Measurements from ENCODE around the gene PRKG1. TPM values are rescaled to one million over a fixed set of nuclear protein-coding genes. Genes with fewer than 3 reads are reported as not detected.

PRKG1 gene
- total RNA-seq, 2 donors from 2014 or later = 1.3 to 2.7 TPM

- no peaks in the 10 kb centered on the region for H3K36me3 Mint-ChIP-seq (ENCODE audit: low read depth)
- 91 to 100% methylated on average over 1 to 4 of the region's 4 CpGs for WGBS, 2 experiments (ENCODE audit: insufficient coverage in 1 of 2, insufficient read length in 1 of 2)
- Histone ChIP-seq H3K4me1 (ENCODE audit: control insufficient read depth, insufficient read depth, low read length) (no peaks in the 10 kb centered on the region), H3K9ac (ENCODE audit: extremely low read depth, low read length, poor library complexity, severe bottlenecking) (no peak overlapping the region), H3K27ac (ENCODE audit: low read depth, low read length) (no peak overlapping the region), H3K9me3 (ENCODE audit: control insufficient read depth, low read length) (no peaks in the 10 kb centered on the region), H3K4me3 (ENCODE audit: low read length) (no peak overlapping the region), H3K36me3 (ENCODE audit: control insufficient read depth, insufficient read depth, low read length) (no peaks in the 10 kb centered on the region), H3K27me3 (ENCODE audit: control insufficient read depth, insufficient read depth, low read length, poor library complexity, severe bottlenecking) (peaks cover 11% of the 10 kb centered on the region)
- no peaks in the 10 kb centered on the region for H3K27me3 Mint-ChIP-seq (ENCODE audit: insufficient read depth)
- peaks cover 3% of the 10 kb centered on the region for H3K4me1 Mint-ChIP-seq
- no peaks in the 10 kb centered on the region for H3K9me3 Mint-ChIP-seq
- no peak overlapping the region for H3K4me3 Mint-ChIP-seq
- TF ChIP-seq, protein P1, sequence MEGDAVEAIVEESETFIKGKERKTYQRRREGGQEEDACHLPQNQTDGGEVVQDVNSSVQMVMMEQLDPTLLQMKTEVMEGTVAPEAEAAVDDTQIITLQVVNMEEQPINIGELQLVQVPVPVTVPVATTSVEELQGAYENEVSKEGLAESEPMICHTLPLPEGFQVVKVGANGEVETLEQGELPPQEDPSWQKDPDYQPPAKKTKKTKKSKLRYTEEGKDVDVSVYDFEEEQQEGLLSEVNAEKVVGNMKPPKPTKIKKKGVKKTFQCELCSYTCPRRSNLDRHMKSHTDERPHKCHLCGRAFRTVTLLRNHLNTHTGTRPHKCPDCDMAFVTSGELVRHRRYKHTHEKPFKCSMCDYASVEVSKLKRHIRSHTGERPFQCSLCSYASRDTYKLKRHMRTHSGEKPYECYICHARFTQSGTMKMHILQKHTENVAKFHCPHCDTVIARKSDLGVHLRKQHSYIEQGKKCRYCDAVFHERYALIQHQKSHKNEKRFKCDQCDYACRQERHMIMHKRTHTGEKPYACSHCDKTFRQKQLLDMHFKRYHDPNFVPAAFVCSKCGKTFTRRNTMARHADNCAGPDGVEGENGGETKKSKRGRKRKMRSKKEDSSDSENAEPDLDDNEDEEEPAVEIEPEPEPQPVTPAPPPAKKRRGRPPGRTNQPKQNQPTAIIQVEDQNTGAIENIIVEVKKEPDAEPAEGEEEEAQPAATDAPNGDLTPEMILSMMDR (conservative IDR thresholded peaks at IDR 0.05) = no peak
- no peak for DNase-seq
- H3K27ac Mint-ChIP-seq = no peak overlapping the region
Measured at GRCh38 chr10:51876503-51876902, 802.2 kb downstream of the PRKG1 start.

DNA sequence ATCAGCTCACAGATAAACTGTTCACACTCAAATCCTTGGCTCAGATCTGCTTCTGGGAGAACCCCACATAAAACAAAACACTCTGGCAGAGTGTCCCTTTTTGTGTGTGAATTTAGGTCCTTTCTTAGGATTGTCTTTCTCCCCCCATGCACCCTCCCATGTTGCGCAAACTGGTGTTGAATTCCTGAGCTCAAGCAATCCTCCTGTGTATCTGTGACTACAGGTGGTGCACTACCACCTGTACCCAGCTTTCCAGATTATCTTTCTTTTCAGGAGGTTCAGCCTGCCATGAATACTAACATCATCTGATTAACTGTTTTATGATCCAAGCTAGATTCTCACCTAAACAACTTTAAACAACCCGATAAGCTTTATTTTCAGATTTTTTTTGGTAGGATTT is 802.7 kb downstream of the PRKG1 start:
- H3K4me3 Mint-ChIP-seq = no peak overlapping the region
- Histone ChIP-seq H3K27me3 (ENCODE audit: control insufficient read depth, insufficient read depth, low read length, poor library complexity, severe bottlenecking) (peaks cover 11% of the 10 kb centered on the region), H3K9ac (ENCODE audit: extremely low read depth, low read length, poor library complexity, severe bottlenecking) (no peak overlapping the region), H3K36me3 (ENCODE audit: control insufficient read depth, insufficient read depth, low read length) (no peaks in the 10 kb centered on the region), H3K4me3 (ENCODE audit: low read length) (no peak overlapping the region), H3K4me1 (ENCODE audit: control insufficient read depth, insufficient read depth, low read length) (no peaks in the 10 kb centered on the region), H3K27ac (ENCODE audit: low read depth, low read length) (no peak overlapping the region), H3K9me3 (ENCODE audit: control insufficient read depth, low read length) (no peaks in the 10 kb centered on the region)
- 94 to 100% methylated on average over 1 to 2 of the region's 2 CpGs for WGBS, 2 experiments (ENCODE audit: insufficient coverage in 1 of 2, insufficient read length in 1 of 2)
- no peaks in the 10 kb centered on the region for H3K9me3 Mint-ChIP-seq
- peaks cover 3% of the 10 kb centered on the region for H3K4me1 Mint-ChIP-seq
- DNase-seq = no peak
- no peaks in the 10 kb centered on the region for H3K27me3 Mint-ChIP-seq (ENCODE audit: insufficient read depth)
- no peaks in the 10 kb centered on the region for H3K36me3 Mint-ChIP-seq (ENCODE audit: low read depth)
- TF ChIP-seq, protein P1 (conservative IDR thresholded peaks at IDR 0.05) = no peak
- H3K27ac Mint-ChIP-seq = no peak overlapping the region

- H3K9me3 ChIP-seq (ENCODE audit: control insufficient read depth, low read length) = no peaks in the 10 kb centered on the region
Measured at GRCh38 chr10:51877636-51878035, 803.3 kb downstream of the PRKG1 start.

More at GRCh38 chr10:51877636-51878035, 803.3 kb downstream of the PRKG1 start:
- peaks cover 3% of the 10 kb centered on the region for H3K4me1 Mint-ChIP-seq
- no peaks in the 10 kb centered on the region for H3K36me3 Mint-ChIP-seq (ENCODE audit: low read depth)
- no peaks in the 10 kb centered on the region for H3K27me3 Mint-ChIP-seq (ENCODE audit: insufficient read depth)
- no peak overlapping the region for H3K27ac Mint-ChIP-seq
- TF ChIP-seq, protein P1 (conservative IDR thresholded peaks at IDR 0.05) = peak; percentile 26
- Histone ChIP-seq H3K9ac (ENCODE audit: extremely low read depth, low read length, poor library complexity, severe bottlenecking) (no peak overlapping the region), H3K27ac (ENCODE audit: low read depth, low read length) (no peak overlapping the region), H3K36me3 (ENCODE audit: control insufficient read depth, insufficient read depth, low read length) (no peaks in the 10 kb centered on the region), H3K4me3 (ENCODE audit: low read length) (no peak overlapping the region), H3K4me1 (ENCODE audit: control insufficient read depth, insufficient read depth, low read length) (no peaks in the 10 kb centered on the region), H3K27me3 (ENCODE audit: control insufficient read depth, insufficient read depth, low read length, poor library complexity, severe bottlenecking) (peaks cover 11% of the 10 kb centered on the region)
- H3K9me3 Mint-ChIP-seq = no peaks in the 10 kb centered on the region
- no peak for DNase-seq
- 97 to 100% methylated on average over 1 of the region's 1 CpG for WGBS, 2 experiments (ENCODE audit: insufficient coverage in 1 of 2, insufficient read length in 1 of 2)
- H3K4me3 Mint-ChIP-seq = no peak overlapping the region
